ENCODE results near the gene PTPN23. TPM values are rescaled to one million over a fixed set of nuclear protein-coding genes. Genes with fewer than 3 reads are reported as not detected.

PTPN23 gene
- total and polyA plus RNA-seq, 10 of the 15 experiments (the other 5 are each of a cell fraction or from before 2014, with no cell fraction given): 0.44 to 28.6 (median 4.4) TPM

DNA sequence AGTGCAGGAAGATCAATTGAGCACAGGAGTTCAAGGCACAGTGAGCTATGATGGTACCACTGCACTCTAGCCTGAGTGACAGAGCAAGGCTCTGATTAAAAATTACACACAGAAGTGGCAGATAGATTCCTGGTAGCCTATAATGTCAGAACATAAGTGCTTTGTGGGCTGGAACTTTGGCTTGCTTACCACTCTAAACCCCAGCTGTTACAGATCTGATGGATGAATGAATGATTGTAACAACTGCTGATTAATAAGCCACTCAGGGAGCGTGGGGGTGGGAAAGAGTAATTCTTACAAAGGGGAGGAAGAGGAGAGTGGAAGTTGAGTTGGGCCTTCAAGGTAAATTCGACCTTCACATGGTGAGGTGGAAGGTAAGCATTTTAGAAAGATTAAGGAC is 40.9 kb upstream of the PTPN23 start:
- no peak overlapping the region for H2AFZ ChIP-seq (ENCODE audit: control insufficient read depth, low read depth, low read length)
- H3K4me2 ChIP-seq (ENCODE audit: control insufficient read depth, insufficient read depth): no peak overlapping the region
- no peak for FAIRE-seq
- 100% methylated on average over 2 of the region's 2 CpGs for WGBS (ENCODE audit: insufficient coverage, insufficient replicate concordance, low lambda C conversion rate, missing lambda C conversion rate)
- no peak overlapping the region for H3K4me3 ChIP-seq
- ChIA-PET CTCF (interaction anchor here (1.6 kb wide), 1 partner anchor 16 kb away, joined by 5 read pairs; no protein-coding TSS in a partner anchor), POLR2A (interaction anchor here (0.5 to 0.9 kb wide), 2 partner anchors 48 to 347 kb away, joined by 3 read pairs; no protein-coding TSS in a partner anchor), SMC1A (ENCODE audit: uncharacterized antibody, unreplicated experiment) (interaction anchor here (0.6 to 0.7 kb wide), 3 partner anchors 15 to 291 kb away, joined by 3 to 4 read pairs (median 3); no protein-coding TSS in a partner anchor), RAD21 (ENCODE audit: unreplicated experiment) (no interaction called here)
- no peak for DNase-seq (ENCODE audit: low read depth, low spot score)
- H3K79me2 ChIP-seq (ENCODE audit: control insufficient read depth, insufficient read depth, low read length): no peaks in the 10 kb centered on the region
- H3K9me3 ChIP-seq (replicated peaks; ENCODE audit: control insufficient read depth, insufficient read depth, low read length): no peaks in the 10 kb centered on the region
- H3K4me1 ChIP-seq (ENCODE audit: control insufficient read depth, insufficient read depth, low read length): no peaks in the 10 kb centered on the region
- in situ Hi-C loops (cut with MboI): no loop called here
- no TSS peak for BruUV-seq (replicated peaks)
- H3K9ac ChIP-seq (ENCODE audit: control insufficient read depth, insufficient read depth, low read length): no peak overlapping the region
- H3K36me3 ChIP-seq (ENCODE audit: control insufficient read depth in 2 of 2, insufficient read depth in 2 of 2, low read length in 1 of 2): peaks cover 30 to 35% of the 10 kb centered on the region in 2 experiments
- no peak for ATAC-seq
- H4K20me1 ChIP-seq (ENCODE audit: control insufficient read depth, insufficient read depth): no peaks in the 10 kb centered on the region; the same call in 1 of the 2 replicates
- no peaks in the 10 kb centered on the region for H3K27me3 ChIP-seq (replicated peaks in 1 of 2; ENCODE audit: control insufficient read depth in 2 of 2, insufficient read depth in 2 of 2, low read length in 1 of 2)
- intact Hi-C loops (cut with micrococcal nuclease; ENCODE audit: unreplicated experiment): no loop called here
- H3K27ac ChIP-seq (ENCODE audit: control insufficient read depth, insufficient read depth): no peak overlapping the region
- TF ChIP-seq EZH2 (IDR thresholded peaks at IDR 0.05; ENCODE audit: borderline replicate concordance, control insufficient read depth, low read depth, low read length): no peak
- TF ChIP-seq IKZF1 (conservative IDR thresholded peaks at IDR 0.05): no peak
- TF ChIP-seq, protein P1, sequence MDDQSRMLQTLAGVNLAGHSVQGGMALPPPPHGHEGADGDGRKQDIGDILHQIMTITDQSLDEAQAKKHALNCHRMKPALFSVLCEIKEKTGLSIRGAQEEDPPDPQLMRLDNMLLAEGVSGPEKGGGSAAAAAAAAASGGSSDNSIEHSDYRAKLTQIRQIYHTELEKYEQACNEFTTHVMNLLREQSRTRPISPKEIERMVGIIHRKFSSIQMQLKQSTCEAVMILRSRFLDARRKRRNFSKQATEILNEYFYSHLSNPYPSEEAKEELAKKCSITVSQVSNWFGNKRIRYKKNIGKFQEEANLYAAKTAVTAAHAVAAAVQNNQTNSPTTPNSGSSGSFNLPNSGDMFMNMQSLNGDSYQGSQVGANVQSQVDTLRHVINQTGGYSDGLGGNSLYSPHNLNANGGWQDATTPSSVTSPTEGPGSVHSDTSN (IDR thresholded peaks at IDR 0.05; ENCODE audit: insufficient replicate concordance, low read depth, low read length): no peak
- no peak for TF ChIP-seq NFIC (IDR thresholded peaks at IDR 0.05; ENCODE audit: low read depth, low read length)
- no peak for TF ChIP-seq ZNF217 (IDR thresholded peaks at IDR 0.05)
- TF ChIP-seq NBN (IDR thresholded peaks at IDR 0.05): no peak
- no peak for TF ChIP-seq MEF2A (IDR thresholded peaks at IDR 0.05; ENCODE audit: insufficient read depth, low read depth, low read length)
- TF ChIP-seq, protein P2, sequence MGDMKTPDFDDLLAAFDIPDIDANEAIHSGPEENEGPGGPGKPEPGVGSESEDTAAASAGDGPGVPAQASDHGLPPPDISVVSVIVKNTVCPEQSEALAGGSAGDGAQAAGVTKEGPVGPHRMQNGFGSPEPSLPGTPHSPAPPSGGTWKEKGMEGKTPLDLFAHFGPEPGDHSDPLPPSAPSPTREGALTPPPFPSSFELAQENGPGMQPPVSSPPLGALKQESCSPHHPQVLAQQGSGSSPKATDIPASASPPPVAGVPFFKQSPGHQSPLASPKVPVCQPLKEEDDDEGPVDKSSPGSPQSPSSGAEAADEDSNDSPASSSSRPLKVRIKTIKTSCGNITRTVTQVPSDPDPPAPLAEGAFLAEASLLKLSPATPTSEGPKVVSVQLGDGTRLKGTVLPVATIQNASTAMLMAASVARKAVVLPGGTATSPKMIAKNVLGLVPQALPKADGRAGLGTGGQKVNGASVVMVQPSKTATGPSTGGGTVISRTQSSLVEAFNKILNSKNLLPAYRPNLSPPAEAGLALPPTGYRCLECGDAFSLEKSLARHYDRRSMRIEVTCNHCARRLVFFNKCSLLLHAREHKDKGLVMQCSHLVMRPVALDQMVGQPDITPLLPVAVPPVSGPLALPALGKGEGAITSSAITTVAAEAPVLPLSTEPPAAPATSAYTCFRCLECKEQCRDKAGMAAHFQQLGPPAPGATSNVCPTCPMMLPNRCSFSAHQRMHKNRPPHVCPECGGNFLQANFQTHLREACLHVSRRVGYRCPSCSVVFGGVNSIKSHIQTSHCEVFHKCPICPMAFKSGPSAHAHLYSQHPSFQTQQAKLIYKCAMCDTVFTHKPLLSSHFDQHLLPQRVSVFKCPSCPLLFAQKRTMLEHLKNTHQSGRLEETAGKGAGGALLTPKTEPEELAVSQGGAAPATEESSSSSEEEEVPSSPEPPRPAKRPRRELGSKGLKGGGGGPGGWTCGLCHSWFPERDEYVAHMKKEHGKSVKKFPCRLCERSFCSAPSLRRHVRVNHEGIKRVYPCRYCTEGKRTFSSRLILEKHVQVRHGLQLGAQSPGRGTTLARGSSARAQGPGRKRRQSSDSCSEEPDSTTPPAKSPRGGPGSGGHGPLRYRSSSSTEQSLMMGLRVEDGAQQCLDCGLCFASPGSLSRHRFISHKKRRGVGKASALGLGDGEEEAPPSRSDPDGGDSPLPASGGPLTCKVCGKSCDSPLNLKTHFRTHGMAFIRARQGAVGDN (IDR thresholded peaks at IDR 0.05): no peak
- no peak for TF ChIP-seq SIN3A (IDR thresholded peaks at IDR 0.05; ENCODE audit: low read depth, low read length)
- no peak for TF ChIP-seq SUPT20H (IDR thresholded peaks at IDR 0.05; ENCODE audit: borderline replicate concordance, control insufficient read depth, low read depth, low read length)
- TF ChIP-seq NR2C2 (IDR thresholded peaks at IDR 0.05; ENCODE audit: borderline replicate concordance, control insufficient read depth, insufficient read length, low read depth): no peak
- TF ChIP-seq, protein P3, sequence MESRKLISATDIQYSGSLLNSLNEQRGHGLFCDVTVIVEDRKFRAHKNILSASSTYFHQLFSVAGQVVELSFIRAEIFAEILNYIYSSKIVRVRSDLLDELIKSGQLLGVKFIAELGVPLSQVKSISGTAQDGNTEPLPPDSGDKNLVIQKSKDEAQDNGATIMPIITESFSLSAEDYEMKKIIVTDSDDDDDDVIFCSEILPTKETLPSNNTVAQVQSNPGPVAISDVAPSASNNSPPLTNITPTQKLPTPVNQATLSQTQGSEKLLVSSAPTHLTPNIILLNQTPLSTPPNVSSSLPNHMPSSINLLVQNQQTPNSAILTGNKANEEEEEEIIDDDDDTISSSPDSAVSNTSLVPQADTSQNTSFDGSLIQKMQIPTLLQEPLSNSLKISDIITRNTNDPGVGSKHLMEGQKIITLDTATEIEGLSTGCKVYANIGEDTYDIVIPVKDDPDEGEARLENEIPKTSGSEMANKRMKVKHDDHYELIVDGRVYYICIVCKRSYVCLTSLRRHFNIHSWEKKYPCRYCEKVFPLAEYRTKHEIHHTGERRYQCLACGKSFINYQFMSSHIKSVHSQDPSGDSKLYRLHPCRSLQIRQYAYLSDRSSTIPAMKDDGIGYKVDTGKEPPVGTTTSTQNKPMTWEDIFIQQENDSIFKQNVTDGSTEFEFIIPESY (IDR thresholded peaks at IDR 0.05): no peak
- TF ChIP-seq, protein P4, sequence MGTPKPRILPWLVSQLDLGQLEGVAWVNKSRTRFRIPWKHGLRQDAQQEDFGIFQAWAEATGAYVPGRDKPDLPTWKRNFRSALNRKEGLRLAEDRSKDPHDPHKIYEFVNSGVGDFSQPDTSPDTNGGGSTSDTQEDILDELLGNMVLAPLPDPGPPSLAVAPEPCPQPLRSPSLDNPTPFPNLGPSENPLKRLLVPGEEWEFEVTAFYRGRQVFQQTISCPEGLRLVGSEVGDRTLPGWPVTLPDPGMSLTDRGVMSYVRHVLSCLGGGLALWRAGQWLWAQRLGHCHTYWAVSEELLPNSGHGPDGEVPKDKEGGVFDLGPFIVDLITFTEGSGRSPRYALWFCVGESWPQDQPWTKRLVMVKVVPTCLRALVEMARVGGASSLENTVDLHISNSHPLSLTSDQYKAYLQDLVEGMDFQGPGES (IDR thresholded peaks at IDR 0.05): no peak
- no peak for TF ChIP-seq ZNF207 (IDR thresholded peaks at IDR 0.05; ENCODE audit: borderline replicate concordance)
- TF ChIP-seq YY1 (IDR thresholded peaks at IDR 0.05; ENCODE audit: low read depth, low read length): no peak
